Limb (tissue), 2 donors: ENCODE data around the gene DLG1.

Experiments
- DNase-seq, 2 donors: peaks; one replicate each; pipeline ENCODE4 v3.0.0-alpha.2; 2016; ENCODE audit errors: extremely low spot score in 2 of 2

The DLG1 gene

DNA sequence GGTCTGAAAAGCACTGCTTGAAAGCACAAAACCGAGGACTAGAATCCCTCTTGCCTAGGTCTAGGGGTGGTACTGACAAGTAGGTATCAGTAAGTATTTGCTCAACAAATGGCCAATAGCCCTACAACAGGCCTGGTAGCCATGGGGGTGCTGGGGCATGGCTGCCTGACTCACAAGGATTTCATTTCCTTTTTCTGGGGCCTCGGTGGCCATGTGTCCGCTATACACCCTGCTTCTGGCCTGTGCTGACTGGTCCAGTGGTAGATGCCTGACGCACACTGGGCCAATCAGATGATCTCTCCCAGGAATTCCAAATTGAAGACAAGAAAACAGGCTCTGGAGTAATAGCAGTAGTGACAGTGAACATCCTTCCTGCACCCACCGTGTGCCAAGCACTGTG, 298.2 kb downstream of the DLG1 start:
- DNase-seq: no peak

DNA sequence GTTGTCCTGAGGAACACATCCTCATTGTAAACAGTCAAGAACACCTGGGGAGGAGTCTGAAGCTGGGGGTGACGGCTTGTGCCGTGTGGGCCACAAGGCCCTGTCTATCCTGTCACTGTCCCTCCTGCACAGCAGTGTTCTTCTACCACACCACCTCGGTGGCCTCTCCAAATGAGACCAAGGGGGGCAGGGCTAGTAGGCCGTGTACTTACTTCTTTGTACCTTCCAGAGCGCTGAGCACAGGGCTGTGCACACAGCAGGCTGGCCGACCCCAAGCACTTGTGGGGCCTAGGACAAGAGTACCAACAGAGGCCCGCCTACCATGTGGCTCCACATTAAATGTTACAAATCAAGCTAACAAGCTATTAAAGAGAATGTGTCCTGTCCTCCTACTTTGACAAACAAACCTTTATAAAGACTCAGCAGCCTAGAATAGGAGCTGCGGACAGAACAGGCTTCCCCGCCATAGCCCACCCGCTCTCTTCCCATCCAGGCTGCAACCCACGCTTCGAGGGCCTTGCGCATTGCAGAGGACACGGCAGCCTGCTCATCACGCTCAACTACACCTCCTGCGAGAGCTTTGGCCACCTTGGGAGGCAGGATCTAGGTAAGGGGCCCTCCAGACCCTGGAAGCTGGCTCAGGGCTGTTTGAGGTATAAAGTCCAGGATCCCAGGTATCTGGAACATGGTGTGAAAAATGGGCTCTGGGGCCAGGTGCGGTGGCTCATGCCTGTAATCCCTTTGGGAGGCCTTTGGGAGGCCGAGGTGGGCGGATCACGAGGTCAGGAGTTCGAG, 299.2 kb downstream of the DLG1 start:
- no peak for DNase-seq

DNA sequence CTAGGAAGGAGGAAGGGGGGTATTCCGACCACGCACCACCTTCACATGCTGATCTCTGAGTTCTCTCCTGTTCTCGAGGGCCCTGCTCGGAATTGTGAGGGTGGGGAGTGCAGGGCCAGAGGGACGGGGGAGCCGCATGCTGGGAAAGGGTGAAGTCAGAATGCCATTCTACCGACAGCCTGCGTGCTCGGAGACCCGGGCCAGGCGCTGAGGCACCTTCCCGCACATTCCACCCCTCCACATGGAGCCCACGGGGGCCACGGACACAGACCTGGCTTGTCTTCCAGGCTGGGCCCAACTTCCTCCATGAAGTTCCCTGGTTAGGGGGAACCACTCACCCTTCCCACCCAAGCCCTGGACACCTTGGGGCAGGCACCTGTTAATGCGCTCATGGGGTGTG, 301.1 kb downstream of the DLG1 start:
- no peak for DNase-seq

DNA sequence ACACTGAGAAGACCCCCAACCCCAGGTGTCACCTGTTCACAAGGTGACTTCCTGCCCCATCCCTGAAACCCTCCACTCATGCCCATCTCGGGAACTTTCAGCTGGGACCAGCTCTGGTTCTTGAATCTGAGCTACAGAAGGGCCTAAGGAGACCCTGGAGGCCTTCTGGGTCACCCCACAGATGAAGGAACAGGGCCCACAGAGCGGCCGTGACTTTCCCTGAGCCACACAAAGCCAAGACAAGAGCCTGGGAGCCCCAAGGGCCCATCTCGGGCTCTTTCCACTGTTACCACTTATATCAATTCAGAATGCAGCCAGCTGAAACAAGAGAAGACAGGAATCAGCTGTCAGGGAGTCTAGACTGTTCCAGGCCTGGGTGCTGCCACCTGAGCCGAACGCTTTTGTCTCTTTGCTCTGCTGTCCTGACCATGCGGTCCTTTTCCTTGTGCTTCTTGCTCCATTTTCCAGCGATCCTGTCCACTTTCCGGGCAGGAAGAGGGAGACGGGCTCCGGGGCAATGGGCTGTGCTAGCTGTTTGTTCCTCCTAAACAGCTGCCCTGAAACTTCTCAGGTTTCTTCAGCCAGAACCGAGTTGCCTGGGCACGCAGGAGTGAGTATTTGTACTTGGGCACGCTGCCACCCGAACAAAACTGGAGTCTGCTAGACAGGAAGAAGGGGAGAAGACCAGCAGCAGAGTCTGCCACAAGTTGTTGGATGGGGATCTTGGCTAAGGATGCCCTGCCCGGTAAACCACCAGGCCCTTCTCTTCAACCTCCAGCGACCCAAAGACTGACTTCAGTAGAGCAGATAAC, 301.8 kb downstream of the DLG1 start:
- DNase-seq: no peak

DNA sequence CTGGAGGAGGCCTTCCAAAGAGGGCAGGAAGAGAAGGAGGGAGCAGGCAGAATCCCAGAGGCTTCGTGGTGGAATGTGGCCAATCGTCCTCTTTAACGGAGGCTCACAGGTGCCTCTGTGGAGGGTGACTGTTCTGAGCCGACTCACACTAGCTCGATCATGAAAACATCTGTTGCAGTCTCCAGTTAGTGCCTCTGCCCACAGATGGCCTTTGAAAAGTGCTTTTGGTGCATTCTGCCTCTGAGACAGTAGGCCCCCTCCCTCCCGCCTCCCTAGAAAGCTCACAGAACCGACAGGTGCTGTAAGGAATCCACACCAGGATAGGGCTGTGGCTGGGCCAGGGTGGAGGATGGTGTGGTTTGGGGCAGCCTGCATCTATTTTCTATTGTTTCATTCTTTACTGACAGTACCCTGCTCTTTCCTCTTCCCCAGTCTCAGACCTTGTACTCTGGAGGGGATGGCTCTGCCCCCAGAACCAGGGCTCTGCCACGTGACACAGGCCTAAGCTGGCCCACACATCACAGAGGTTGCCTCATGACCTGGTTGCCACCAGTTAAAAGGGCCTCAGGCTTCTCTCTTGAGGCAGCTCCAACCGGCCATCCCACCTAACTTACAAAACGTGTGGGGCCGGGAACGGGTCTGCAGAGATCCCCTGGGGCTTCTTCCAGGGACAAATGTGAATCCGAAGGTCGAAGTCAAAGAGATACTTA, 302.6 kb downstream of the DLG1 start:
- DNase-seq: no peak

DNA sequence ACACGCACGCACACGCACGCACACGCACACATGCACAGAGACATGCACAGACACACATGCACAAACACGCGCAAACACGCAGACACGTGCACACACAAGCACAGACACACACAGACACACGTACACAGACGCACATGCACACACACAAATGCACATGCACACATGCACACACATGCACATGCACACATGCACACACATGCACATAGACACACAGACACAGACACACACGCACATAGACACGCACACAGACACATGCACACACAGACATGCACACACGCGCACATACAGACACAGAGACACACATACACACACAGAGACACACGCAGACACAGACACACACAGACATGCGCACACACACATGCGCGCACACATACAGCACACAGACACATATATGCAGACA, 303.4 kb downstream of the DLG1 start:
- no peak for DNase-seq

DNA sequence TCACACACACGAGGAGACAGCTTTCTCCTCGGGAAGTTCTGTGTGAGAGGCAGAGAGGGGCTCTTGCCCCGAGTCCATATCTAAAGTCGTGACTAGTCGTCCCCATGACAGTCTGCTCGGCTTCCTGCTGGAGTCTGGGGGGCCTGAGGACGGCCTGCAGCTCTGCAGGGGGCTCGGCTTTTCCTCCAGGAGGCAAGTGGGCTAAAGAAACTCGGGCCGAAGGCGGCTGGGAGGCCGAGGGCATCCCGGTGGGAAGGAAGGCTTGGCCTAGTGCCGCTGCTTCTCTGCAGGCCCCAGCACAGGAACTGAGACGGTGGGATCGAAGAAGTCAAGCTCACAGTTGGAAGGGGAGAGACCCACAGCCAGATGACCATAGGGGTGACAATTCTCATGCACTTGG, 304.4 kb downstream of the DLG1 start:
- no peak for DNase-seq
